ENCODE results near the gene PTPRC. TPM values are rescaled to one million over a fixed set of nuclear protein-coding genes. Genes with fewer than 3 reads are reported as not detected.

Gene PTPRC
- total RNA-seq, 2 experiments from 2014 or later: 177 to 241 TPM

DNA sequence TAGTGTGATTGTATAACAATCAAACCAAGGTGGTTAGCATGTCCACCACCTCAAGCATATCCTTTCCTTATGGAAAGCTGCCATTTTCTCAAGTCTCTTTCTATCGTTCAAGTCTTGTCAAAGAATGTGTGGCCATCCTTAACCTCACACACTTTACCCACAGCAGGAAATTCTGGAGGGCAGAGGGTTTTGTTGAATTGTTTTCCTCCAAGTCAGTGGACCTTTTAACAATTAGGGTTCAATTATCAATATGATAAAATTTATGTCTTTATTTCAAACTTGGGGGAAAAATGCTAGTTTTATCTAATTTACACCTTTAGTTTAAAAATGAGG is 14.2 kb upstream of the PTPRC start:
- ChIA-PET POLR2A (interaction anchor here (0.5 to 7.4 kb wide), 14 partner anchors 8 to 158 kb away, joined by 3 to 410 read pairs (median 8); partner anchors contain the start of gene PTPRC), CTCF (ENCODE audit: unreplicated experiment) (interaction anchor here (0.8 to 2.4 kb wide), 3 partner anchors 9 to 62 kb away, joined by 3 to 9 read pairs (median 5); no protein-coding TSS in a partner anchor)
- Histone ChIP-seq H3K36me3 (ENCODE audit: insufficient read depth, low read length) (peaks cover 23% of the 10 kb centered on the region), H3K9me2 (ENCODE audit: insufficient read depth, low read length) (no peaks in the 10 kb centered on the region), H4K20me1 (ENCODE audit: insufficient read depth, low read length) (no peaks in the 10 kb centered on the region), H3K79me2 (ENCODE audit: insufficient read depth, low read depth, low read length) (no peaks in the 10 kb centered on the region; the same call in 1 of the 2 replicates), H2AFZ (ENCODE audit: low read length) (peak overlapping the region; percentile 45; the same call in 1 of the 2 replicates), H3K4me1 (ENCODE audit: insufficient read depth, low read length, poor library complexity, severe bottlenecking) (peaks cover 91% of the 10 kb centered on the region), H3K27ac (ENCODE audit: low read depth, low read length, poor library complexity, severe bottlenecking) (peak overlapping the region; percentile 98), H3K9me3 (ENCODE audit: low read length) (peaks cover 12% of the 10 kb centered on the region; the same call in 1 of the 2 replicates), H3K4me2 (ENCODE audit: low read length) (peak overlapping the region; percentile 93), H3K4me3 (ENCODE audit: low read depth, low read length, poor library complexity, severe bottlenecking) (no peak overlapping the region)
- intact Hi-C loops (cut with micrococcal nuclease; ENCODE audit: unreplicated experiment): loop anchor here (5.0 to 10.0 kb wide), 3 partner anchors 463 to 850 kb away; partner anchors contain the start of genes DENND1B and NEK7
- TF ChIP-seq, protein P1, sequence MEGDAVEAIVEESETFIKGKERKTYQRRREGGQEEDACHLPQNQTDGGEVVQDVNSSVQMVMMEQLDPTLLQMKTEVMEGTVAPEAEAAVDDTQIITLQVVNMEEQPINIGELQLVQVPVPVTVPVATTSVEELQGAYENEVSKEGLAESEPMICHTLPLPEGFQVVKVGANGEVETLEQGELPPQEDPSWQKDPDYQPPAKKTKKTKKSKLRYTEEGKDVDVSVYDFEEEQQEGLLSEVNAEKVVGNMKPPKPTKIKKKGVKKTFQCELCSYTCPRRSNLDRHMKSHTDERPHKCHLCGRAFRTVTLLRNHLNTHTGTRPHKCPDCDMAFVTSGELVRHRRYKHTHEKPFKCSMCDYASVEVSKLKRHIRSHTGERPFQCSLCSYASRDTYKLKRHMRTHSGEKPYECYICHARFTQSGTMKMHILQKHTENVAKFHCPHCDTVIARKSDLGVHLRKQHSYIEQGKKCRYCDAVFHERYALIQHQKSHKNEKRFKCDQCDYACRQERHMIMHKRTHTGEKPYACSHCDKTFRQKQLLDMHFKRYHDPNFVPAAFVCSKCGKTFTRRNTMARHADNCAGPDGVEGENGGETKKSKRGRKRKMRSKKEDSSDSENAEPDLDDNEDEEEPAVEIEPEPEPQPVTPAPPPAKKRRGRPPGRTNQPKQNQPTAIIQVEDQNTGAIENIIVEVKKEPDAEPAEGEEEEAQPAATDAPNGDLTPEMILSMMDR (conservative IDR thresholded peaks at IDR 0.05; ENCODE audit: low read length): no peak
- no peak for TF ChIP-seq EZH2phosphoT487 (IDR thresholded peaks at IDR 0.05; ENCODE audit: borderline replicate concordance, low read depth, low read length)
- BruUV-seq (replicated peaks): no TSS peak
- DNase-seq (ENCODE audit: low spot score): no peak

DNA sequence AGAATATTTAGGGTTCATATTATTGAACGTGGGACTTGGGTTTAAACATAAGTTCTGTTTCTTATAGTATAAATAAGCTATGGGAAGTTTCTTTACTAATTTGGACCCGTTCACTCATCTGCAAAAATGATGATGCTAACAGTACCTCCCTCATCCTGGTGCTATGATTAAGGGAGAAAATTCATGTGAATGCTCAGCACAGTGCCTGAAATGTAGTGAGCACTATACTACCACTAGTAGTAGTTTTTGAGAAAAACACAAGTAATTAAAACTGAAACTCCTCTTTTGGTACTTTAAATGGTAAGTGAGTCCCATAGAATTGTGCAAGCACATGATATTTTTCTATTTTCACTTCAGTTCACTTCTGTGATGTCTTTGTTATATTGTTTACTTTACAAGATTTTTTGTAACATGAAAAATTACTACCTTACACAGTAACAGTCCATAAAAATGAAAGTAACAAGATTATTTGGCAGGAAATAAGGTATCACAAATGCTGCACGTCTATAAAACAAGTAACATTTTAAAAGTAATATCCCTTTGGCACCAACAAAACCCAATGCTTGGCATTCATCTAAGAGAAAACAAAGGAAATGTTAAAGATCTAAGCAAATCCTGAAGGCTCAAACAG is 11.3 kb upstream of the PTPRC start:
- H3K4me2 ChIP-seq (ENCODE audit: low read length): peak overlapping the region; percentile 32
- no peaks in the 10 kb centered on the region for H3K9me2 ChIP-seq (ENCODE audit: insufficient read depth, low read length)
- peaks cover 97% of the 10 kb centered on the region for H3K4me1 ChIP-seq (ENCODE audit: insufficient read depth, low read length, poor library complexity, severe bottlenecking)
- peaks cover 16% of the 10 kb centered on the region; the same call in 1 of the 2 replicates for H3K9me3 ChIP-seq (ENCODE audit: low read length)
- peak overlapping the region; percentile 83; the same call in 1 of the 2 replicates for H2AFZ ChIP-seq (ENCODE audit: low read length)
- ChIA-PET CTCF (ENCODE audit: unreplicated experiment) (no interaction called here), POLR2A (interaction anchor here (1.0 to 1.1 kb wide), 4 partner anchors 9 to 40 kb away, joined by 3 to 4 read pairs (median 4); partner anchors contain the start of gene PTPRC)
- H3K27ac ChIP-seq (ENCODE audit: low read depth, low read length, poor library complexity, severe bottlenecking): peak overlapping the region; percentile 4
- DNase-seq (ENCODE audit: low spot score): no peak
- TF ChIP-seq, protein P1 (conservative IDR thresholded peaks at IDR 0.05; ENCODE audit: low read length): no peak
- no peak for TF ChIP-seq EZH2phosphoT487 (IDR thresholded peaks at IDR 0.05; ENCODE audit: borderline replicate concordance, low read depth, low read length)
- intact Hi-C loops (cut with micrococcal nuclease; ENCODE audit: unreplicated experiment): loop anchor here (10.0 kb wide), 1 partner anchor 853 kb away; the partner anchor contains the start of gene DENND1B
- BruUV-seq (replicated peaks): no TSS peak
- no peaks in the 10 kb centered on the region for H3K79me2 ChIP-seq (ENCODE audit: insufficient read depth, low read depth, low read length)
- H3K36me3 ChIP-seq (ENCODE audit: insufficient read depth, low read length): peaks cover 25% of the 10 kb centered on the region
- H3K4me3 ChIP-seq (ENCODE audit: low read depth, low read length, poor library complexity, severe bottlenecking): no peak overlapping the region
- H4K20me1 ChIP-seq (ENCODE audit: insufficient read depth, low read length): no peaks in the 10 kb centered on the region

DNA sequence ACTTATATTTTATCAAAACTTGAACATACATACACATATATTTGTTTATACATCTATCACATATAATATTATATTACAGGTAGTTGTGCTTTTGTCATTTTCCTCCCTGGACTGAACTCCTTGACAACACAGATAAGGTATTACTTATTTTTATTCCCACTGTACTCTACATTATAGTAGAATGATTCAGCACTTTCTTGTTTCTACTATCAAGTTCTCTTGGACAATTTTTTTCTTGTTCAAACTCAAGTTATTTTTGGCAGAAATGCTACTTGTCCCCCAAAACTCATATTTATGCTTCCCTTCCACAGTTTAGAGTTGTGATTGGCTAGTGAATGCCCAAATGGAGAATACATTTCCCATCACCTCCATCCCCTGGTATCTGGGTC is 10.8 kb upstream of the PTPRC start:
- H4K20me1 ChIP-seq (ENCODE audit: insufficient read depth, low read length): no peaks in the 10 kb centered on the region
- H3K27ac ChIP-seq (ENCODE audit: low read depth, low read length, poor library complexity, severe bottlenecking): peak overlapping the region; percentile 4
- peaks cover 95% of the 10 kb centered on the region for H3K4me1 ChIP-seq (ENCODE audit: insufficient read depth, low read length, poor library complexity, severe bottlenecking)
- BruUV-seq (replicated peaks): no TSS peak
- H3K36me3 ChIP-seq (ENCODE audit: insufficient read depth, low read length): peaks cover 30% of the 10 kb centered on the region
- POLR2A ChIA-PET: no interaction called here
- H3K9me2 ChIP-seq (ENCODE audit: insufficient read depth, low read length): no peaks in the 10 kb centered on the region
- H3K4me3 ChIP-seq (ENCODE audit: low read depth, low read length, poor library complexity, severe bottlenecking): no peak overlapping the region
- H3K79me2 ChIP-seq (ENCODE audit: insufficient read depth, low read depth, low read length): no peaks in the 10 kb centered on the region
- no peak for DNase-seq (ENCODE audit: low spot score)
- peak overlapping the region; percentile 32 for H3K4me2 ChIP-seq (ENCODE audit: low read length)
- intact Hi-C loops (cut with micrococcal nuclease; ENCODE audit: unreplicated experiment): loop anchor here (10.0 kb wide), 1 partner anchor 853 kb away; the partner anchor contains the start of gene DENND1B
- peaks cover 21% of the 10 kb centered on the region; the same call in 1 of the 2 replicates for H3K9me3 ChIP-seq (ENCODE audit: low read length)
- TF ChIP-seq EZH2phosphoT487 (IDR thresholded peaks at IDR 0.05; ENCODE audit: borderline replicate concordance, low read depth, low read length): no peak
- TF ChIP-seq, protein P1 (conservative IDR thresholded peaks at IDR 0.05; ENCODE audit: low read length): no peak
- peak overlapping the region; percentile 83; the same call in 1 of the 2 replicates for H2AFZ ChIP-seq (ENCODE audit: low read length)
- CTCF ChIA-PET (ENCODE audit: unreplicated experiment): no interaction called here

Measured in OCI-LY7 (cell line).